Measurements from ENCODE around the gene SF3B2. TPM values are rescaled to one million over a fixed set of nuclear protein-coding genes. Genes with fewer than 3 reads are reported as not detected.
A peak's percentile ranks its signal among the peaks of the same experiment; 100 is the strongest.
"Not testable (repeated sequence)": the region's sequence is repeated elsewhere in the genome, so short reads cannot be mapped to it uniquely, and the experiment has no call there.

The SF3B2 gene
- total RNA-seq, 1 experiment from 2014 or later: 191 TPM

- in situ Hi-C loops (cut with HindIII; ENCODE audit: low pct_unique_long_range_greater_than_20kb, low sequenced_read_pairs): no loop called here
- DNase-seq (ENCODE audit: low read depth): no peak
Observed at GRCh38 chr11:66014804-66015453, 37.2 kb upstream of the SF3B2 start.

GRCh38 chr11:66015454-66015881, 36.7 kb upstream of the SF3B2 start:
- DNase-seq (ENCODE audit: low read depth): peak; percentile 33
- in situ Hi-C loops (cut with HindIII; ENCODE audit: low pct_unique_long_range_greater_than_20kb, low sequenced_read_pairs): no loop called here

GRCh38 chr11:66015936-66016792, 36.0 kb upstream of the SF3B2 start:
- in situ Hi-C loops (cut with HindIII; ENCODE audit: low pct_unique_long_range_greater_than_20kb, low sequenced_read_pairs): no loop called here
- no peak for DNase-seq (ENCODE audit: low read depth)

GRCh38 chr11:66016793-66017177, 35.4 kb upstream of the SF3B2 start:
- in situ Hi-C loops (cut with HindIII; ENCODE audit: low pct_unique_long_range_greater_than_20kb, low sequenced_read_pairs): no loop called here
- DNase-seq (ENCODE audit: low read depth): no peak

- in situ Hi-C loops (cut with HindIII; ENCODE audit: low pct_unique_long_range_greater_than_20kb, low sequenced_read_pairs): no loop called here
- DNase-seq (ENCODE audit: low read depth): no peak
Observed at GRCh38 chr11:66017321-66017720, 34.8 kb upstream of the SF3B2 start.

GRCh38 chr11:66020212-66020611, 32.0 kb upstream of the SF3B2 start:
- in situ Hi-C loops (cut with HindIII; ENCODE audit: low pct_unique_long_range_greater_than_20kb, low sequenced_read_pairs): no loop called here
- DNase-seq (ENCODE audit: low read depth): no peak

- in situ Hi-C loops (cut with HindIII; ENCODE audit: low pct_unique_long_range_greater_than_20kb, low sequenced_read_pairs): no loop called here
- DNase-seq (ENCODE audit: low read depth): peak; percentile 61
Observed at GRCh38 chr11:66020618-66021357, 31.4 kb upstream of the SF3B2 start.

- in situ Hi-C loops (cut with HindIII; ENCODE audit: low pct_unique_long_range_greater_than_20kb, low sequenced_read_pairs): no loop called here
- peak; percentile 42 for DNase-seq (ENCODE audit: low read depth)
Observed at GRCh38 chr11:66022401-66023185, 29.6 kb upstream of the SF3B2 start.

GRCh38 chr11:66023186-66023440, 29.1 kb upstream of the SF3B2 start:
- in situ Hi-C loops (cut with HindIII; ENCODE audit: low pct_unique_long_range_greater_than_20kb, low sequenced_read_pairs): not testable (repeated sequence)

GRCh38 chr11:66026017-66026529, 26.1 kb upstream of the SF3B2 start, which contains the start of gene CATSPER1:
TSS of gene CATSPER1 (minus strand) at chr11:66026479. CDS start at chr11:66026379, 100 bp downstream.
- in situ Hi-C loops (cut with HindIII; ENCODE audit: low pct_unique_long_range_greater_than_20kb, low sequenced_read_pairs): no loop called here
- no peak for DNase-seq (ENCODE audit: low read depth)

More at GRCh38 chr11:66023186-66023440, 29.1 kb upstream of the SF3B2 start:
- not testable (repeated sequence) for DNase-seq (ENCODE audit: low read depth)

- in situ Hi-C loops (cut with HindIII; ENCODE audit: low pct_unique_long_range_greater_than_20kb, low sequenced_read_pairs): no loop called here
Observed at GRCh38 chr11:66032957-66033735, 19.0 kb upstream of the SF3B2 start.

GRCh38 chr11:66035653-66036333, 16.4 kb upstream of the SF3B2 start:
- in situ Hi-C loops (cut with HindIII; ENCODE audit: low pct_unique_long_range_greater_than_20kb, low sequenced_read_pairs): no loop called here
- no peak for DNase-seq (ENCODE audit: low read depth)

More at GRCh38 chr11:66032957-66033735, 19.0 kb upstream of the SF3B2 start:
- no peak for DNase-seq (ENCODE audit: low read depth)

- in situ Hi-C loops (cut with HindIII; ENCODE audit: low pct_unique_long_range_greater_than_20kb, low sequenced_read_pairs): no loop called here
- no peak for DNase-seq (ENCODE audit: low read depth)
Observed at GRCh38 chr11:66036334-66036710, 15.8 kb upstream of the SF3B2 start.

GRCh38 chr11:66037327-66037726, 14.8 kb upstream of the SF3B2 start:
- in situ Hi-C loops (cut with HindIII; ENCODE audit: low pct_unique_long_range_greater_than_20kb, low sequenced_read_pairs): no loop called here
- DNase-seq (ENCODE audit: low read depth): no peak

- in situ Hi-C loops (cut with HindIII; ENCODE audit: low pct_unique_long_range_greater_than_20kb, low sequenced_read_pairs): no loop called here
- no peak for DNase-seq (ENCODE audit: low read depth)
Observed at GRCh38 chr11:66039765-66040164, 12.4 kb upstream of the SF3B2 start.

- DNase-seq (ENCODE audit: low read depth): no peak
- in situ Hi-C loops (cut with HindIII; ENCODE audit: low pct_unique_long_range_greater_than_20kb, low sequenced_read_pairs): no loop called here
Observed at GRCh38 chr11:66042227-66042995, 9.8 kb upstream of the SF3B2 start.
